ENCODE measurements around the gene CIAO2B. TPM values are rescaled to one million over a fixed set of nuclear protein-coding genes. Genes with fewer than 3 reads are reported as not detected.
A peak's percentile ranks its signal among the peaks of the same experiment; 100 is the strongest.
"Not testable (repeated sequence)": the region's sequence is repeated elsewhere in the genome, so short reads cannot be mapped to it uniquely, and the experiment has no call there.

The CIAO2B gene
- total RNA-seq, 2 donors from 2014 or later = 147 to 153 TPM

GRCh38 chr16:66950971-66951790 is 17.0 kb upstream of the CIAO2B start:
- DNase-seq (ENCODE audit: low spot score) = no peak
- H3K4me3 Mint-ChIP-seq = no peak overlapping the region
- H3K27me3 Mint-ChIP-seq = peaks cover 23 to 33% of the 10 kb centered on the region in 2 donors
- H3K27ac Mint-ChIP-seq = no peak overlapping the region
- H3K36me3 Mint-ChIP-seq = peaks cover 10% of the 10 kb centered on the region
- no peak for ATAC-seq
- H3K9me3 Mint-ChIP-seq = no peaks in the 10 kb centered on the region
- peaks cover 18 to 20% of the 10 kb centered on the region in 2 donors for H3K4me1 Mint-ChIP-seq (ENCODE audit: low read depth in 2 of 2)

- Mint-ChIP-seq H3K4me1 (ENCODE audit: low read depth in 2 of 2) (peaks cover 18 to 20% of the 10 kb centered on the region in 2 donors), H3K4me3 (no peak overlapping the region), H3K27me3 (peaks cover 23 to 33% of the 10 kb centered on the region in 2 donors), H3K9me3 (no peaks in the 10 kb centered on the region), H3K27ac (no peak overlapping the region), H3K36me3 (peaks cover 10% of the 10 kb centered on the region)
- DNase-seq (ENCODE audit: low spot score) (no peak), ATAC-seq (no peak)
Observed at GRCh38 chr16:66950437-66950836, 16.2 kb upstream of the CIAO2B start.

- Mint-ChIP-seq H3K27me3 (peaks cover 23 to 30% of the 10 kb centered on the region in 2 donors), H3K4me3 (no peak overlapping the region), H3K36me3 (peaks cover 10% of the 10 kb centered on the region), H3K9me3 (no peaks in the 10 kb centered on the region), H3K4me1 (ENCODE audit: low read depth in 2 of 2) (peaks cover 18 to 20% of the 10 kb centered on the region in 2 donors), H3K27ac (no peak overlapping the region)
- DNase-seq (ENCODE audit: low spot score) (no peak), ATAC-seq (no peak)
Observed at GRCh38 chr16:66949472-66949871, 15.3 kb upstream of the CIAO2B start.

- H3K4me1 Mint-ChIP-seq (ENCODE audit: low read depth in 2 of 2) = peaks cover 14 to 17% of the 10 kb centered on the region in 2 donors
- H3K27ac Mint-ChIP-seq = no peak overlapping the region
- peaks cover 8% of the 10 kb centered on the region for H3K36me3 Mint-ChIP-seq
- peak overlapping the region; percentile 84 for H3K4me3 Mint-ChIP-seq
- no peak for ATAC-seq
- peaks cover 19 to 27% of the 10 kb centered on the region in 2 donors for H3K27me3 Mint-ChIP-seq
- no peaks in the 10 kb centered on the region for H3K9me3 Mint-ChIP-seq
- DNase-seq (ENCODE audit: low spot score) = no peak
Observed at GRCh38 chr16:66948837-66949225, 14.6 kb upstream of the CIAO2B start.

- no peak overlapping the region for H3K27ac Mint-ChIP-seq
Observed at GRCh38 chr16:66948134-66948836, 14.1 kb upstream of the CIAO2B start.

GRCh38 chr16:66947302-66948065 is 13.3 kb upstream of the CIAO2B start:
- no peak overlapping the region for H3K27ac Mint-ChIP-seq

More at GRCh38 chr16:66948134-66948836, 14.1 kb upstream of the CIAO2B start:
- H3K36me3 Mint-ChIP-seq = peaks cover 6% of the 10 kb centered on the region
- no peak for DNase-seq (ENCODE audit: low spot score)
- H3K9me3 Mint-ChIP-seq = no peaks in the 10 kb centered on the region
- H3K4me3 Mint-ChIP-seq = peak overlapping the region; percentile 84
- ATAC-seq = peak in 1 of 2 donors; percentile 40
- H3K27me3 Mint-ChIP-seq = peaks cover 16 to 26% of the 10 kb centered on the region in 2 donors
- H3K4me1 Mint-ChIP-seq (ENCODE audit: low read depth in 2 of 2) = peaks cover 13 to 17% of the 10 kb centered on the region in 2 donors

GRCh38 chr16:66946974-66947301 is 12.7 kb upstream of the CIAO2B start:
- H3K36me3 Mint-ChIP-seq = peaks cover 6% of the 10 kb centered on the region
- DNase-seq (ENCODE audit: low spot score) = no peak
- no peak for ATAC-seq
- peaks cover 15 to 23% of the 10 kb centered on the region in 2 donors for H3K27me3 Mint-ChIP-seq
- H3K4me3 Mint-ChIP-seq = no peak overlapping the region
- H3K4me1 Mint-ChIP-seq (ENCODE audit: low read depth in 2 of 2) = peaks cover 13 to 17% of the 10 kb centered on the region in 2 donors
- no peaks in the 10 kb centered on the region for H3K9me3 Mint-ChIP-seq
- H3K27ac Mint-ChIP-seq = no peak overlapping the region

More at GRCh38 chr16:66947302-66948065, 13.3 kb upstream of the CIAO2B start:
- Mint-ChIP-seq H3K9me3 (no peaks in the 10 kb centered on the region), H3K36me3 (peaks cover 6% of the 10 kb centered on the region), H3K4me1 (ENCODE audit: low read depth in 2 of 2) (peaks cover 13 to 17% of the 10 kb centered on the region in 2 donors), H3K27me3 (peaks cover 16 to 23% of the 10 kb centered on the region in 2 donors), H3K4me3 (peak overlapping the region; percentile 84)
- DNase-seq (ENCODE audit: low spot score) = peak; percentile 85
- ATAC-seq = peak; percentile 83 to 86

- Mint-ChIP-seq H3K4me1 (ENCODE audit: low read depth in 2 of 2) (peaks cover 13 to 17% of the 10 kb centered on the region in 2 donors), H3K27me3 (peaks cover 11 to 20% of the 10 kb centered on the region in 2 donors), H3K27ac (no peak overlapping the region), H3K9me3 (no peaks in the 10 kb centered on the region), H3K4me3 (no peak overlapping the region), H3K36me3 (peaks cover 2% of the 10 kb centered on the region)
- ATAC-seq (no peak), DNase-seq (ENCODE audit: low spot score) (no peak)
Observed at GRCh38 chr16:66946541-66946940, 12.3 kb upstream of the CIAO2B start.

- H3K27me3 Mint-ChIP-seq = peaks cover 6 to 16% of the 10 kb centered on the region in 2 donors
- no peak overlapping the region for H3K4me3 Mint-ChIP-seq
- H3K4me1 Mint-ChIP-seq (ENCODE audit: low read depth in 2 of 2) = peaks cover 13 to 17% of the 10 kb centered on the region in 2 donors
- DNase-seq (ENCODE audit: low spot score) (no peak), ATAC-seq (no peak)
- H3K9me3 Mint-ChIP-seq = no peaks in the 10 kb centered on the region
- H3K36me3 Mint-ChIP-seq = no peaks in the 10 kb centered on the region
- H3K27ac Mint-ChIP-seq = no peak overlapping the region
Observed at GRCh38 chr16:66945939-66946338, 11.7 kb upstream of the CIAO2B start.

GRCh38 chr16:66944971-66945370 is 10.8 kb upstream of the CIAO2B start:
- not testable (repeated sequence) for H3K36me3 Mint-ChIP-seq

GRCh38 chr16:66944054-66944441 is 9.8 kb upstream of the CIAO2B start:
- no peak overlapping the region for H3K27ac Mint-ChIP-seq

More at GRCh38 chr16:66944971-66945370, 10.8 kb upstream of the CIAO2B start:
- not testable (repeated sequence) for H3K4me3 Mint-ChIP-seq; ATAC-seq; DNase-seq (ENCODE audit: low spot score); H3K9me3 Mint-ChIP-seq
- Mint-ChIP-seq H3K4me1 (ENCODE audit: low read depth in 2 of 2) (peaks cover 9 to 17% of the 10 kb centered on the region in 2 donors), H3K27me3 (peaks cover 6 to 11% of the 10 kb centered on the region in 2 donors), H3K27ac (peak overlapping the region in 1 of 2 donors; percentile 53)

GRCh38 chr16:66943426-66944053 is 9.3 kb upstream of the CIAO2B start:
- Mint-ChIP-seq H3K9me3 (no peaks in the 10 kb centered on the region), H3K36me3 (no peaks in the 10 kb centered on the region), H3K4me1 (ENCODE audit: low read depth in 2 of 2) (peaks cover 9 to 14% of the 10 kb centered on the region in 2 donors), H3K27me3 (peaks cover 0 to 3% of the 10 kb centered on the region in 2 donors), H3K4me3 (no peak overlapping the region), H3K27ac (no peak overlapping the region)
- ATAC-seq (no peak), DNase-seq (ENCODE audit: low spot score) (no peak)

More at GRCh38 chr16:66944054-66944441, 9.8 kb upstream of the CIAO2B start:
- no peak for DNase-seq (ENCODE audit: low spot score)
- Mint-ChIP-seq H3K4me3 (no peak overlapping the region), H3K36me3 (no peaks in the 10 kb centered on the region), H3K27me3 (peaks cover 0 to 6% of the 10 kb centered on the region in 2 donors), H3K4me1 (ENCODE audit: low read depth in 2 of 2) (peaks cover 9 to 17% of the 10 kb centered on the region in 2 donors), H3K9me3 (no peaks in the 10 kb centered on the region)
- ATAC-seq = no peak

- Mint-ChIP-seq H3K27ac (no peak overlapping the region), H3K36me3 (no peaks in the 10 kb centered on the region), H3K4me1 (ENCODE audit: low read depth in 2 of 2) (peaks cover 8 to 9% of the 10 kb centered on the region in 2 donors), H3K4me3 (no peak overlapping the region), H3K9me3 (no peaks in the 10 kb centered on the region), H3K27me3 (no peaks in the 10 kb centered on the region)
- no peak for ATAC-seq
- no peak for DNase-seq (ENCODE audit: low spot score)
Observed at GRCh38 chr16:66942981-66943380, 8.8 kb upstream of the CIAO2B start.

Data from natural killer cell treated with Interleukin-12 subunit alpha and Interleukin-12 subunit beta and Interleukin-15 and Interleukin-18, amount 100 ng/mL, for 72 hours (primary cell).